ENCODE results near the gene MAPKAPK2.

DNA sequence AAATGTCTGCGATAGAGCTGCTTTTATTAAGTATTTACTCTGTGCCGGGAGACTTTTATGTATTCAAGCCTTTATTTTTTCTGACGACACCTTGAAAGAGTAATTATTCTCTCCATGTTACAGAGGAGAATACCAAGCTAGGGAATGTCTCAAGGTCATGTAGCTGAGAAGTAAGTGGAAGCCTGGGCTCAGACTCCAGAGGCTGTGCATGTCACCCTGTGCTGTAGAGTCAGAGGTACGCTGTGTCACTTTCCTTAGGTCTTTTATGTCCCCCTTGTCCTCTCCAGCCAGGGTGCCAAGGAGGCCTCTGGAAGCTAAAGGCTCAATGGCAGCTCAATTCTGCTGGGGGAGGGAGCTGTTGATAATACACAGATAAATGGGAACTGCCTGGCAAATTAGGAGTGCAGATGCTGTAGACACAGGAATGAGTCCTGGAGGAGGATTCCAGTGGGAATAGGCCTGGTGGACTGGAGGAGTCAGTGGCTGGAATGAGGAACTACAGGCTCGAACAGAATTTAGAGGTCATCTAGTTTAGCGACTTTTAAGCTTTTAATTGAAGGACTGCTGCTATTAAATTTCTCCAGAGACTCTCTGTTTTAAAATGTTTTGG lies 76.6 kb downstream of the MAPKAPK2 start:
- TF ChIP-seq, protein P1, sequence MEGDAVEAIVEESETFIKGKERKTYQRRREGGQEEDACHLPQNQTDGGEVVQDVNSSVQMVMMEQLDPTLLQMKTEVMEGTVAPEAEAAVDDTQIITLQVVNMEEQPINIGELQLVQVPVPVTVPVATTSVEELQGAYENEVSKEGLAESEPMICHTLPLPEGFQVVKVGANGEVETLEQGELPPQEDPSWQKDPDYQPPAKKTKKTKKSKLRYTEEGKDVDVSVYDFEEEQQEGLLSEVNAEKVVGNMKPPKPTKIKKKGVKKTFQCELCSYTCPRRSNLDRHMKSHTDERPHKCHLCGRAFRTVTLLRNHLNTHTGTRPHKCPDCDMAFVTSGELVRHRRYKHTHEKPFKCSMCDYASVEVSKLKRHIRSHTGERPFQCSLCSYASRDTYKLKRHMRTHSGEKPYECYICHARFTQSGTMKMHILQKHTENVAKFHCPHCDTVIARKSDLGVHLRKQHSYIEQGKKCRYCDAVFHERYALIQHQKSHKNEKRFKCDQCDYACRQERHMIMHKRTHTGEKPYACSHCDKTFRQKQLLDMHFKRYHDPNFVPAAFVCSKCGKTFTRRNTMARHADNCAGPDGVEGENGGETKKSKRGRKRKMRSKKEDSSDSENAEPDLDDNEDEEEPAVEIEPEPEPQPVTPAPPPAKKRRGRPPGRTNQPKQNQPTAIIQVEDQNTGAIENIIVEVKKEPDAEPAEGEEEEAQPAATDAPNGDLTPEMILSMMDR (IDR thresholded peaks at IDR 0.05), result no peak
- TF ChIP-seq EP300 (IDR thresholded peaks at IDR 0.05), result no peak

All from upper lobe of left lung (tissue), 4 donors.